GM23248 (cell line): ENCODE data around the gene PLCB1. TPM values are rescaled to one million over a fixed set of nuclear protein-coding genes. Genes with fewer than 3 reads are reported as not detected.

Experiments
- DNase-seq: peaks from one replicate; pipeline ENCODE4 v3.0.0-alpha.2; 2015
- H2AFZ ChIP-seq: fragments of 200-600 bp; sonication (generic); 2 replicates; pipeline ENCODE4 v1.6.1; 2016; ENCODE audit warnings: antibody characterized with exemption
- H3F3A ChIP-seq: fragments of 200-600 bp; sonication (generic); 2 replicates; pipeline ENCODE4 v1.6.1; 2016; ENCODE audit warnings: mild to moderate bottlenecking, antibody characterized with exemption, mixed run types; ENCODE audit not compliant: insufficient read depth
- H3K27ac ChIP-seq: fragments of 200-600 bp; sonication (generic); 2 replicates; pipeline ENCODE4 v1.5.1; 2016; ENCODE audit warnings: mild to moderate bottlenecking
- H3K27me3 ChIP-seq: fragments of 200-600 bp; sonication (generic); replicated peaks from 2 replicates; pipeline ENCODE4 v1.6.1; 2016; ENCODE audit warnings: mild to moderate bottlenecking; ENCODE audit not compliant: insufficient read depth
- H3K36me3 ChIP-seq: fragments of 200-600 bp; sonication (generic); 2 replicates; pipeline ENCODE4 v1.6.1; 2016; ENCODE audit warnings: low read depth, mild to moderate bottlenecking
- H3K4me1 ChIP-seq: fragments of 200-600 bp; sonication (generic); 2 replicates; pipeline ENCODE4 v1.6.1; 2016; ENCODE audit warnings: mild to moderate bottlenecking; ENCODE audit not compliant: insufficient read depth
- H3K4me2 ChIP-seq: fragments of 200-600 bp; sonication (generic); one replicate; pipeline ENCODE4 v1.6.1; 2016; ENCODE audit warnings: mild to moderate bottlenecking; ENCODE audit not compliant: unreplicated experiment
- H3K4me3 ChIP-seq: fragments of 200-600 bp; sonication (generic); 2 replicates; pipeline ENCODE4 v1.5.1; 2016; ENCODE audit warnings: mild to moderate bottlenecking
- H3K79me2 ChIP-seq: fragments of 200-600 bp; sonication (generic); 2 replicates; pipeline ENCODE4 v1.6.1; 2016; ENCODE audit warnings: mild to moderate bottlenecking; ENCODE audit not compliant: insufficient read depth
- H3K9ac ChIP-seq: fragments of 200-600 bp; sonication (generic); 2 replicates; pipeline ENCODE4 v1.6.1; 2016; ENCODE audit warnings: mild to moderate bottlenecking
- H3K9me2 ChIP-seq: fragments of 200-600 bp; sonication (generic); 2 replicates; pipeline ENCODE4 v1.6.1; 2016; ENCODE audit warnings: mixed run types, mild to moderate bottlenecking, moderate library complexity; ENCODE audit not compliant: insufficient read depth
- H3K9me3 ChIP-seq: fragments of 200-600 bp; sonication (generic); one replicate; pipeline ENCODE4 v1.6.1; 2017; ENCODE audit warnings: low read depth
- H4K20me1 ChIP-seq: fragments of 200-600 bp; sonication (generic); 2 replicates; pipeline ENCODE4 v1.6.0; 2016; ENCODE audit not compliant: insufficient read depth
- EZH2 ChIP-seq: fragments of 200-600 bp; sonication (generic); IDR thresholded peaks from 2 replicates; pipeline ENCODE4 v1.6.1; 2018; ENCODE audit warnings: antibody characterized with exemption, mild to moderate bottlenecking; ENCODE audit not compliant: insufficient read depth, poor library complexity, severe bottlenecking
- EZH2phosphoT487 ChIP-seq: fragments of 200-600 bp; sonication (generic); IDR thresholded peaks from 2 replicates; pipeline ENCODE4 v1.6.1; 2018; ENCODE audit warnings: antibody characterized with exemption, moderate library complexity, mild to moderate bottlenecking, low read depth; ENCODE audit not compliant: insufficient read depth
- whole genome bisulfite sequencing, 2 experiments: methylation state at CpG; one replicate each; pipeline ENCODE4 v1.1.6; 2015 to 2017; ENCODE audit warnings: low lambda C conversion rate in 2 of 2, low coverage in 1 of 2; ENCODE audit errors: missing lambda C conversion rate in 2 of 2; 5-methylcytosine and 5-hydroxymethylcytosine counted together
- in situ Hi-C: fragments of 300-500 bp; cut with MboI; formaldehyde crosslinking; loops from 2 replicates; pipeline ENCODE4 v1.15.0; 2020
- polyA plus RNA-seq: library from polyadenylated mRNA; unstranded; fragments of >200 nt; fragmentation: Nextera tagmentation; extraction: Ambion mirVana; gene quantifications from 2 replicates; pipeline ENCODE4 v1.2.1, GENCODE V29; 2016
- total RNA-seq: library from RNA; depleted of rRNA; stranded (reverse); fragments of >200 nt; shearing (Covaris generic); gene quantifications from 2 replicates; pipeline ENCODE4 v1.2.3, GENCODE V29; 2014

The PLCB1 gene
- total and polyA plus RNA-seq, 2 experiments from 2014 or later = 3.7 to 12.8 TPM

- Histone ChIP-seq H3K9me3 (no peaks in the 10 kb centered on the region), H4K20me1 (no peaks in the 10 kb centered on the region), H3F3A (no peaks in the 10 kb centered on the region), H2AFZ (no peak overlapping the region), H3K4me1 (no peaks in the 10 kb centered on the region), H3K9ac (no peak overlapping the region), H3K27me3 (no peaks in the 10 kb centered on the region), H3K9me2 (no peaks in the 10 kb centered on the region), H3K4me3 (no peak overlapping the region), H3K36me3 (no peaks in the 10 kb centered on the region), H3K27ac (no peak overlapping the region), H3K4me2 (no peak overlapping the region), H3K79me2 (no peaks in the 10 kb centered on the region)
- in situ Hi-C loops = loop anchor here (25.0 kb wide), 1 partner anchor 838 kb away; no protein-coding TSS in a partner anchor
- 89 to 92% methylated on average over 5 of the region's 5 CpGs for WGBS, 2 experiments
- no peak for DNase-seq
- TF ChIP-seq EZH2 = no peak
- TF ChIP-seq EZH2phosphoT487 = no peak
Measured at GRCh38 chr20:8774412-8774811, 642.3 kb downstream of the PLCB1 start.

GRCh38 chr20:8777911-8778310 lies 645.8 kb downstream of the PLCB1 start:
- TF ChIP-seq EZH2phosphoT487 (no peak), EZH2 (no peak)
- Histone ChIP-seq H3K4me1 (peaks cover 6% of the 10 kb centered on the region), H3K9ac (no peak overlapping the region), H3K36me3 (no peaks in the 10 kb centered on the region), H3K4me2 (no peak overlapping the region), H3K9me2 (no peaks in the 10 kb centered on the region), H3K9me3 (no peaks in the 10 kb centered on the region), H3K27me3 (no peaks in the 10 kb centered on the region), H3K27ac (no peak overlapping the region), H3K4me3 (no peak overlapping the region), H2AFZ (no peak overlapping the region), H3K79me2 (no peaks in the 10 kb centered on the region), H3F3A (peaks cover 5% of the 10 kb centered on the region; the same call in 1 of the 2 replicates), H4K20me1 (no peaks in the 10 kb centered on the region)
- no peak for DNase-seq
- in situ Hi-C loops = loop anchor here (25.0 kb wide), 1 partner anchor 584 kb away; no protein-coding TSS in a partner anchor
- 60 to 61% methylated on average over 4 of the region's 4 CpGs for WGBS, 2 experiments

GRCh38 chr20:8778387-8778786 lies 646.3 kb downstream of the PLCB1 start:
- H3K9ac ChIP-seq = no peak overlapping the region
- no peak overlapping the region for H2AFZ ChIP-seq
- H3K9me2 ChIP-seq = no peaks in the 10 kb centered on the region
- no peaks in the 10 kb centered on the region for H3K79me2 ChIP-seq
- no peaks in the 10 kb centered on the region for H3K36me3 ChIP-seq
- H4K20me1 ChIP-seq = no peaks in the 10 kb centered on the region
- H3K4me3 ChIP-seq = no peak overlapping the region
- H3K4me1 ChIP-seq = peaks cover 11% of the 10 kb centered on the region
- no peak for TF ChIP-seq EZH2
- no peak for TF ChIP-seq EZH2phosphoT487
- H3F3A ChIP-seq = peaks cover 10% of the 10 kb centered on the region; the same call in 1 of the 2 replicates
- no peak for DNase-seq
- in situ Hi-C loops = loop anchor here (25.0 kb wide), 1 partner anchor 584 kb away; no protein-coding TSS in a partner anchor
- H3K27ac ChIP-seq = no peak overlapping the region
- no peaks in the 10 kb centered on the region for H3K9me3 ChIP-seq
- no peaks in the 10 kb centered on the region for H3K27me3 ChIP-seq
- no peak overlapping the region for H3K4me2 ChIP-seq

GRCh38 chr20:8780915-8781314 lies 648.8 kb downstream of the PLCB1 start:
- TF ChIP-seq EZH2 (no peak), EZH2phosphoT487 (no peak)
- H3K27me3 ChIP-seq = no peaks in the 10 kb centered on the region
- H3K9ac ChIP-seq = no peak overlapping the region
- no peaks in the 10 kb centered on the region for H3K9me3 ChIP-seq
- no peaks in the 10 kb centered on the region for H3K36me3 ChIP-seq
- no peak overlapping the region for H3K27ac ChIP-seq
- no peak overlapping the region for H2AFZ ChIP-seq
- H3K4me2 ChIP-seq = no peak overlapping the region
- no peaks in the 10 kb centered on the region for H4K20me1 ChIP-seq
- no peak overlapping the region for H3K4me3 ChIP-seq
- H3F3A ChIP-seq = peaks cover 12% of the 10 kb centered on the region; the same call in 1 of the 2 replicates
- H3K9me2 ChIP-seq = no peaks in the 10 kb centered on the region
- H3K79me2 ChIP-seq = no peaks in the 10 kb centered on the region
- in situ Hi-C loops = loop anchor here (25.0 kb wide), 1 partner anchor 581 kb away; no protein-coding TSS in a partner anchor
- H3K4me1 ChIP-seq = peaks cover 16% of the 10 kb centered on the region
- no peak for DNase-seq

GRCh38 chr20:8782804-8783203 lies 650.7 kb downstream of the PLCB1 start:
- Histone ChIP-seq H3F3A (peaks cover 12% of the 10 kb centered on the region; the same call in 1 of the 2 replicates), H2AFZ (peak overlapping the region; percentile 57), H3K9ac (no peak overlapping the region), H3K4me3 (no peak overlapping the region), H3K36me3 (no peaks in the 10 kb centered on the region), H4K20me1 (no peaks in the 10 kb centered on the region), H3K27ac (peak overlapping the region; percentile 41), H3K9me2 (no peaks in the 10 kb centered on the region), H3K9me3 (no peaks in the 10 kb centered on the region), H3K27me3 (no peaks in the 10 kb centered on the region), H3K4me2 (no peak overlapping the region), H3K79me2 (no peaks in the 10 kb centered on the region), H3K4me1 (peaks cover 16% of the 10 kb centered on the region)
- DNase-seq = peak; percentile 85
- WGBS, 2 experiments = 7 to 9% methylated on average over 2 of the region's 2 CpGs
- TF ChIP-seq EZH2phosphoT487 = no peak
- TF ChIP-seq EZH2 = no peak
- in situ Hi-C loops = loop anchor here (25.0 kb wide), 1 partner anchor 579 kb away; no protein-coding TSS in a partner anchor
